Testis (tissue), 3 donors: Measurements from ENCODE around the gene CARHSP1. TPM values are rescaled to one million over a fixed set of nuclear protein-coding genes. Genes with fewer than 3 reads are reported as not detected.

ENCODE experiments used
- DNase-seq: peaks from one replicate; pipeline ENCODE4 v3.0.0-alpha.2; 2019
- H3K27ac ChIP-seq, 2 donors: fragments of 200-600 bp; sonication (generic); one replicate each; pipeline ENCODE4 v1.5.1; 2019
- H3K27me3 ChIP-seq: fragments of 200-600 bp; sonication (generic); one replicate; pipeline ENCODE4 v1.5.1; 2019
- H3K36me3 ChIP-seq: fragments of 200-600 bp; sonication (generic); one replicate; pipeline ENCODE4 v1.5.1; 2017; ENCODE audit warnings: low read depth; ENCODE audit errors: missing control alignments
- H3K4me1 ChIP-seq: fragments of 200-600 bp; sonication (generic); one replicate; pipeline ENCODE4 v1.5.1; 2019
- H3K4me3 ChIP-seq, 2 donors: fragments of 200-600 bp; sonication (generic); one replicate each; pipeline ENCODE4 v1.5.1; 2017 to 2019
- H3K9me3 ChIP-seq: fragments of 200-600 bp; sonication (generic); one replicate; pipeline ENCODE4 v1.5.1; 2017
- POLR2A ChIP-seq: fragments of 450-650 bp; IDR thresholded peaks from one replicate; pipeline ENCODE4 v1.6.1; 2017; ENCODE audit warnings: antibody characterized with exemption, mild to moderate bottlenecking, moderate library complexity
- WGBS, 2 donors: methylation state at CpG; one replicate each; pipeline ENCODE4 v1.1.5; 2018; 5-methylcytosine and 5-hydroxymethylcytosine counted together
- intact Hi-C: fragments of 100-400 bp; cut with DNase I; formaldehyde crosslinking; loops from one replicate; pipeline ENCODE4 v1.15.1; 2023; ENCODE audit warnings: low total_unique reads
- polyA plus RNA-seq: library from polyadenylated mRNA; stranded (reverse); fragments of 350-450 nt; fragmentation: Illumina TruSeq; extraction: RNeasy Lipid Tissue Mini Kit (QIAGEN cat#74804); gene quantifications from one replicate; pipeline ENCODE4 v1.2.3, GENCODE V29; 2014; ENCODE audit warnings: low read depth, low replicate concordance; ENCODE audit not compliant: insufficient read depth
- total RNA-seq, 2 donors: library from RNA; depleted of rRNA; stranded (reverse); fragments of >200 nt; gene quantifications; one replicate each; pipeline ENCODE4 v1.2.3, GENCODE V29; 2016
- TF ChIP-seq, protein P1 (sequence below), 3 experiments: fragments of 450-650 bp in 2 of 3; fragments of 200-600 bp in 1 of 3; sonication (generic) in 1 of 3; IDR thresholded peaks; one replicate each; pipeline ENCODE4 v1.5.1; 2016 to 2019; ENCODE audit warnings: antibody characterized with exemption in 3 of 3, mild to moderate bottlenecking in 2 of 3, moderate library complexity in 1 of 3

The CARHSP1 gene
- total and polyA plus RNA-seq, 3 donors from 2014 or later: 241 to 457 (median 437) TPM

DNA sequence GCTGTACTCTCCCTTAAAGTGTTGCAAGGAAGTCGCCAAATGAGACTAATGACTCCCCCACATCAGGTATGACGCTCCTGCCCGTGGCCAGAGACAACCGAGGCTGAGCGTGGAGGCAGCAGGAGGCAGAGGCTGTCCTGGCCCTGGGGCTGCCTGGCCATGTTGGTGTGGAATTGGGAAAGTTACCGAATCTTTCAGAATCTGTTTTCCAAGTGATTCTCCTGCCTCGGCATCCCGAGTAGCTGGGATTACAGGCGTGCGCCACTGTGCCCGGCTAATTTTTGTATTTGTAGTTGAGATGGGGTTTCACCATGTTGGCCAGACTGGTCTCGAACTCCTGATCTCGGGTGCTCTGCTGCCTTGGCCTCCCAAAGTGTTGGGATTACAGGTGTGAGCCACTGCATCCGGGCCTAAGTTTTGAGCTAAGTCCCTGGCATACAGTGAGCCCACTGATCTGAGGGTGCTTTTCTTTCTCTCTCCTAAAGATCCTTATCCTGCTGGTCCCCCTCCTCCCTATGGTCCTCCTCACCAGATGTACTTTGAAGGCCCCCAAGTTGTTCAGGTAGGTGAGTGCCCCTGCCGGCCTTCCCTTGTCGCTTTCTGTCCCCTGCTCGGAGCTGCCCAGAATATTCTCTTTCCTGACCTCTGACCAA lies 14.0 kb upstream of the CARHSP1 start:
- WGBS, 2 donors: 73 to 93% methylated on average over 16 to 17 of the region's 17 CpGs
- no peak for DNase-seq
- Histone ChIP-seq H3K4me1 (peaks cover under 1% of the 10 kb centered on the region), H3K9me3 (no peaks in the 10 kb centered on the region), H3K27me3 (no peaks in the 10 kb centered on the region), H3K4me3 (no peak overlapping the region), H3K36me3 (no peaks in the 10 kb centered on the region), H3K27ac (no peak overlapping the region)
- intact Hi-C loops: loop anchor here (5.0 to 10.0 kb wide), 2 partner anchors 221 to 318 kb away; no protein-coding TSS in a partner anchor
- TF ChIP-seq, protein P1, sequence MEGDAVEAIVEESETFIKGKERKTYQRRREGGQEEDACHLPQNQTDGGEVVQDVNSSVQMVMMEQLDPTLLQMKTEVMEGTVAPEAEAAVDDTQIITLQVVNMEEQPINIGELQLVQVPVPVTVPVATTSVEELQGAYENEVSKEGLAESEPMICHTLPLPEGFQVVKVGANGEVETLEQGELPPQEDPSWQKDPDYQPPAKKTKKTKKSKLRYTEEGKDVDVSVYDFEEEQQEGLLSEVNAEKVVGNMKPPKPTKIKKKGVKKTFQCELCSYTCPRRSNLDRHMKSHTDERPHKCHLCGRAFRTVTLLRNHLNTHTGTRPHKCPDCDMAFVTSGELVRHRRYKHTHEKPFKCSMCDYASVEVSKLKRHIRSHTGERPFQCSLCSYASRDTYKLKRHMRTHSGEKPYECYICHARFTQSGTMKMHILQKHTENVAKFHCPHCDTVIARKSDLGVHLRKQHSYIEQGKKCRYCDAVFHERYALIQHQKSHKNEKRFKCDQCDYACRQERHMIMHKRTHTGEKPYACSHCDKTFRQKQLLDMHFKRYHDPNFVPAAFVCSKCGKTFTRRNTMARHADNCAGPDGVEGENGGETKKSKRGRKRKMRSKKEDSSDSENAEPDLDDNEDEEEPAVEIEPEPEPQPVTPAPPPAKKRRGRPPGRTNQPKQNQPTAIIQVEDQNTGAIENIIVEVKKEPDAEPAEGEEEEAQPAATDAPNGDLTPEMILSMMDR (IDR thresholded peaks at IDR 0.05): no peak
- no peak for TF ChIP-seq POLR2A

DNA sequence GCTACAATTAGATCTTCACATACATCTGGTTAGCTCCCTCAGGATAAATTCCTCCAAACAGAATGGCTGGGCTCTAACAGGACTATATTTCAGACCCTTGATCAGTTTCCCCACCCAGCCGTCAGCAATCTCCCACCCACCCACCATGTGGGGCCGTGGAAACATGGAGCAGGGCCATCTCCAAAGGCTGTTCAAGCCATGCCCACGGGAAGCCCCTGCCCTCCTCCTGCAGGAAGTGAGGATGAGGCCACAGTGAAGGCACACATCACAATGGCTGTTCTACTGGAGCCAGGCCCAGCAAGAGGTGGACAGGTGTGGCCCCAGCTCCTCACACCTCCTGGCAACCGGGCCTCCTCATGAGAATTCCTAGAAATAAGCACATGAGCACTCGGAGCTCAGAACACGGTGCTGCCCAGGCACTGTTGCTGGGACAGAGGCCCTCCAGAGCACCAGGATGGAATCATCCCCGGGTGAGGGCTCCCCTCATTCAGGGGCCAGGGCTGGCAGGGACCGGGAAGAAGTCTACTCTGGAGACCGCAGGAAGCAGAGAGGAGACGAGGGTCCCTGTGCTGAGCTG lies 13.3 kb upstream of the CARHSP1 start, which contains the start of gene LITAFD:
Gene LITAFD (plus strand): TSS at position 311 of the 577 bp plus-strand sequence. CDS start 2,005 bp downstream, outside the sequence.
- Histone ChIP-seq H3K27ac (no peak within 1 kb of the TSS), H3K36me3 (no peaks in the 10 kb centered on the region), H3K4me3 (no peak within 1 kb of the TSS), H3K9me3 (no peaks in the 10 kb centered on the region), H3K4me1 (no peaks in the 10 kb centered on the region), H3K27me3 (no peaks in the 10 kb centered on the region)
- TF ChIP-seq, protein P1 (IDR thresholded peaks at IDR 0.05): no peak
- TF ChIP-seq POLR2A: no peak
- DNase-seq: no peak
- intact Hi-C loops: loop anchor here (5.0 to 10.0 kb wide), 2 partner anchors 220 to 317 kb away; no protein-coding TSS in a partner anchor
- WGBS, 2 donors: 59 to 80% methylated on average over 4 to 10 of the region's 10 CpGs

DNA sequence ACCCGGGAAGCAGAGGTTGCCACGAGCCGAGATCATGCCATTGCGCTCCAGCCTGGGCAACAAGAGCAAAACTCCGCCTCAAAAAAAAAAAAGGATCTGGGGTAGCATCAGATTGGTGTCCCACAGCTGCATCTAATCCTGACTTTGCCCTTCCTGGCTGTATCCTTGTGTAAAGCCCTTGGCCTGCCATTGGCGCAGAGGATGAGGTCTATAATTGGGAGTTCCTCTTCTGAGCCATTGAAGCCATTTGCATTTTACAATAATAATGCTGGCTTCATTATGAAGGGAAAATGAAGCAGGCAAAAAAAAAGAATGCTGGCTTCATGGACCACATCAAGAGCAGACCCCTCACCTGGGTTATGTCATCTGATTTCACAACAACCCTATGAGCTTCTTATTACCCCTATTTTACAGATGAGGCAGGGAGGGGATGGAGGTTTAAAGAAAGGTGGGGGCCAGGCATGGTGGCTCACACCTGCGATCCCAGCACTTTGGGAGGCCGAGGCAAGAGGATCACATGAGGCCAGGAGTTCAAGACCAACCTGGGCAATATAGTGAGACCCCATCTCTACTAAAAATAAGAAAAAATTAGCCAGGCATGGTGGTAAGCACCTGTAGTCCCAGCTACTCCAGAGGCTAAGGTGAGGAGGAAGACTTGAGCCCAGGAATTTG lies 12.2 kb upstream of the CARHSP1 start:
- Histone ChIP-seq H3K9me3 (no peaks in the 10 kb centered on the region), H3K4me3 (no peak overlapping the region), H3K27ac (no peak overlapping the region), H3K4me1 (no peaks in the 10 kb centered on the region), H3K36me3 (no peaks in the 10 kb centered on the region), H3K27me3 (no peaks in the 10 kb centered on the region)
- intact Hi-C loops: loop anchor here (5.0 to 10.0 kb wide), 2 partner anchors 219 to 316 kb away; no protein-coding TSS in a partner anchor
- TF ChIP-seq, protein P1 (IDR thresholded peaks at IDR 0.05): no peak
- no peak for TF ChIP-seq POLR2A
- 84 to 91% methylated on average over 8 of the region's 8 CpGs for WGBS, 2 donors
- no peak for DNase-seq

DNA sequence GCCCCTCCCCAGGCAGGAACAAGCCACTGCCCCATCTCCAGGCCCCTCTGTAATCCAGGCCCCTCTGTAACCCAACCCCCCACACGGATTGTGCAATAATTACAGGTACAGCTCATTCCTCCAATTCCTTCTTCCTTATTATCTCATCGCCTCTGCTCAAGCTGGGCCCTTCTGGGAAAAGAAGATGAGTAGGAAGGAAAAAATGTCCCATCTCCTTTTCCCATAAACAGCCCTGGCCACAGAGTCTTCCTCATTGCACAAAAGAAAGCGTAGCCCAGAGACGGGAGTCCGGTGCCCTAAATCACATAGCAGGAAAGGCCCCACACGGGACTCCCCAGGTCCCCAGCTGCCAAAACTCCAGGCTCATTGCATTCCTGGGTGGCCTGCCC lies 9.7 kb upstream of the CARHSP1 start:
- H3K36me3 ChIP-seq: no peaks in the 10 kb centered on the region
- no peaks in the 10 kb centered on the region for H3K9me3 ChIP-seq
- no peaks in the 10 kb centered on the region for H3K4me1 ChIP-seq
- no peak overlapping the region for H3K4me3 ChIP-seq
- TF ChIP-seq, protein P1 (IDR thresholded peaks at IDR 0.05): no peak
- no peak for TF ChIP-seq POLR2A
- intact Hi-C loops: no loop called here
- no peak overlapping the region for H3K27ac ChIP-seq
- no peak for DNase-seq
- 63 to 73% methylated on average over 6 of the region's 6 CpGs for WGBS, 2 donors
- H3K27me3 ChIP-seq: no peaks in the 10 kb centered on the region
